ENCODE results near the gene NPC1L1. TPM values are rescaled to one million over a fixed set of nuclear protein-coding genes. Genes with fewer than 3 reads are reported as not detected.

The NPC1L1 gene
- total RNA-seq, 4 donors from 2014 or later = 0.17 to 3.2 (median 0.22) TPM; not detected in 1

DNA sequence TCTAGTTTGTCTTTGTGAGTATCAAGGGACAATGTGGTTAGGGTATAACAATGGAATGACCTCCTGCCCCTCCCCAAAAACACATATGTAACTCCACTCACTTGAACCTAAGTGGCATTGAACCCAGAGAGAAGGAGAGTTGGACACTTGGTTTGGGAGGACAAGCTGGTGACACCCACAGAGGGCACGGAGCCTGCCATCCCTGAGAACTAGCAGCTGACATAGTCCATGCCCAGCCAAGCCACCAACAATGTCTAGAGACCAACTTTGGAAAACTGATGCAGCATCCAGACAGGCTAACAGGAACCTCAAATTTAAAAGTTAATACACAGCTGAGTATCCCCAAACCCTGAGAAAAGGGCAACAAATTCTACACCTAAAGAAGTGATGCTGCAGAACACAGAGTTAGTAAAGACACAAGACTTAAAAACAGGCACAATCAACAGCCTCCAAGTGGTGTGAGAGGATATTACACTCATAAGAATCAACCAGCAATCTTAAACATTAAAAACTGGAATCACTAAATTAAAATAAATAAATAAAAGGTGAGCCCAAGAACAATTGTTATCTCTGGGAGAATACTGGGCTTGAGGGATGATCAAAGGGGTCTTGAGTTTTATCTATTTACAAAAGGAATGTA lies 77.8 kb downstream of the NPC1L1 start:
- TF ChIP-seq, protein P1, sequence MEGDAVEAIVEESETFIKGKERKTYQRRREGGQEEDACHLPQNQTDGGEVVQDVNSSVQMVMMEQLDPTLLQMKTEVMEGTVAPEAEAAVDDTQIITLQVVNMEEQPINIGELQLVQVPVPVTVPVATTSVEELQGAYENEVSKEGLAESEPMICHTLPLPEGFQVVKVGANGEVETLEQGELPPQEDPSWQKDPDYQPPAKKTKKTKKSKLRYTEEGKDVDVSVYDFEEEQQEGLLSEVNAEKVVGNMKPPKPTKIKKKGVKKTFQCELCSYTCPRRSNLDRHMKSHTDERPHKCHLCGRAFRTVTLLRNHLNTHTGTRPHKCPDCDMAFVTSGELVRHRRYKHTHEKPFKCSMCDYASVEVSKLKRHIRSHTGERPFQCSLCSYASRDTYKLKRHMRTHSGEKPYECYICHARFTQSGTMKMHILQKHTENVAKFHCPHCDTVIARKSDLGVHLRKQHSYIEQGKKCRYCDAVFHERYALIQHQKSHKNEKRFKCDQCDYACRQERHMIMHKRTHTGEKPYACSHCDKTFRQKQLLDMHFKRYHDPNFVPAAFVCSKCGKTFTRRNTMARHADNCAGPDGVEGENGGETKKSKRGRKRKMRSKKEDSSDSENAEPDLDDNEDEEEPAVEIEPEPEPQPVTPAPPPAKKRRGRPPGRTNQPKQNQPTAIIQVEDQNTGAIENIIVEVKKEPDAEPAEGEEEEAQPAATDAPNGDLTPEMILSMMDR (IDR thresholded peaks at IDR 0.05; ENCODE audit: low read depth) = no peak

Small RNAs within 50 kb of the gene (small RNA-seq; reads per million reads assigned to genes)
- gene RNU6-1097P = not detected

Other genes with a start within 250 kb of the NPC1L1 start
- gene CAMK2B, start 215.7 kb downstream of the NPC1L1 start, total RNA-seq = 1 to 10 TPM in 2 of 4 donors, under 1 TPM in 2; 0.44 to 5.1 (median 0.81) TPM
- 10 to 100 TPM; 29.7 to 66.7 (median 40.0) TPM for gene NUDCD3, start 50.7 kb downstream of the NPC1L1 start, total RNA-seq
- gene DDX56, start 32.6 kb upstream of the NPC1L1 start, total RNA-seq = 10 to 100 TPM; 33.3 to 59.9 (median 46.9) TPM
- 100 to 1,000 TPM in 3 of 4 donors, 10 to 100 TPM in 1; 61.8 to 160 (median 134) TPM for gene TMED4, start 40.9 kb upstream of the NPC1L1 start, total RNA-seq
- gene OGDH, start 65.3 kb upstream of the NPC1L1 start, total RNA-seq = 10 to 100 TPM; 62.3 to 93.6 (median 68.5) TPM
- 10 to 100 TPM in 3 of 4 donors, 1 to 10 TPM in 1; 7.3 to 21.1 (median 12.2) TPM for gene ZMIZ2, start 207.5 kb upstream of the NPC1L1 start, total RNA-seq